HG03520 (cell line): ENCODE measurements around the gene MDFI.

Experiments used
- ATAC-seq: cut with Tn5 transposase; IDR thresholded peaks from one replicate; pipeline ENCODE4 v1.9.1; 2021; ENCODE audit warnings: mild to moderate bottlenecking, moderate library complexity; ENCODE audit not compliant: unreplicated experiment

The MDFI gene

GRCh38 chr6:41684311-41685180, 46.3 kb downstream of the MDFI start:
- no peak for ATAC-seq

GRCh38 chr6:41685641-41686380, 47.5 kb downstream of the MDFI start:
- ATAC-seq = no peak

GRCh38 chr6:41687501-41688175, 49.4 kb downstream of the MDFI start:
- ATAC-seq = no peak

GRCh38 chr6:41688256-41688965, 50.1 kb downstream of the MDFI start:
- ATAC-seq = no peak

- no peak for ATAC-seq
These were observed 51.1 kb downstream of the MDFI start for GRCh38 chr6:41689171-41690008.

- ATAC-seq = no peak
These were observed 52.5 kb downstream of the MDFI start for GRCh38 chr6:41690541-41691330.

- no peak for ATAC-seq
These were observed 53.3 kb downstream of the MDFI start for GRCh38 chr6:41691426-41692079.

- ATAC-seq = no peak
These were observed 53.9 kb downstream of the MDFI start for GRCh38 chr6:41692080-41692675.

- ATAC-seq = no peak
These were observed 54.5 kb downstream of the MDFI start for GRCh38 chr6:41692730-41693129.

GRCh38 chr6:41693281-41694240, 55.3 kb downstream of the MDFI start:
- no peak for ATAC-seq

GRCh38 chr6:41694815-41695526, 56.7 kb downstream of the MDFI start:
- no peak for ATAC-seq

- no peak for ATAC-seq
These were observed 57.6 kb downstream of the MDFI start for GRCh38 chr6:41695825-41696224.

- ATAC-seq = no peak
These were observed 58.5 kb downstream of the MDFI start for GRCh38 chr6:41696788-41697187.

GRCh38 chr6:41697861-41698781, 59.9 kb downstream of the MDFI start:
- ATAC-seq = no peak

GRCh38 chr6:41699063-41699462, 60.8 kb downstream of the MDFI start:
- ATAC-seq = no peak
